A549 treated with Hydrocortisone at 1 μM for 4 hours (cell line): Measurements from ENCODE around the gene RPAP3. TPM values are rescaled to one million over a fixed set of nuclear protein-coding genes. Genes with fewer than 3 reads are reported as not detected.

ENCODE experiments used
- total RNA-seq: library from RNA; stranded (reverse); fragments of 200-300 nt; extraction: Qiagen RNA extraction; gene quantifications from 5 replicates; pipeline ENCODE4 v1.2.3, GENCODE V29; 2022

The RPAP3 gene, protein sequence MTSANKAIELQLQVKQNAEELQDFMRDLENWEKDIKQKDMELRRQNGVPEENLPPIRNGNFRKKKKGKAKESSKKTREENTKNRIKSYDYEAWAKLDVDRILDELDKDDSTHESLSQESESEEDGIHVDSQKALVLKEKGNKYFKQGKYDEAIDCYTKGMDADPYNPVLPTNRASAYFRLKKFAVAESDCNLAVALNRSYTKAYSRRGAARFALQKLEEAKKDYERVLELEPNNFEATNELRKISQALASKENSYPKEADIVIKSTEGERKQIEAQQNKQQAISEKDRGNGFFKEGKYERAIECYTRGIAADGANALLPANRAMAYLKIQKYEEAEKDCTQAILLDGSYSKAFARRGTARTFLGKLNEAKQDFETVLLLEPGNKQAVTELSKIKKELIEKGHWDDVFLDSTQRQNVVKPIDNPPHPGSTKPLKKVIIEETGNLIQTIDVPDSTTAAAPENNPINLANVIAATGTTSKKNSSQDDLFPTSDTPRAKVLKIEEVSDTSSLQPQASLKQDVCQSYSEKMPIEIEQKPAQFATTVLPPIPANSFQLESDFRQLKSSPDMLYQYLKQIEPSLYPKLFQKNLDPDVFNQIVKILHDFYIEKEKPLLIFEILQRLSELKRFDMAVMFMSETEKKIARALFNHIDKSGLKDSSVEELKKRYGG
- 32.1 to 46.3 TPM (median 36.4 TPM) in 5 replicates for total RNA-seq

DNA sequence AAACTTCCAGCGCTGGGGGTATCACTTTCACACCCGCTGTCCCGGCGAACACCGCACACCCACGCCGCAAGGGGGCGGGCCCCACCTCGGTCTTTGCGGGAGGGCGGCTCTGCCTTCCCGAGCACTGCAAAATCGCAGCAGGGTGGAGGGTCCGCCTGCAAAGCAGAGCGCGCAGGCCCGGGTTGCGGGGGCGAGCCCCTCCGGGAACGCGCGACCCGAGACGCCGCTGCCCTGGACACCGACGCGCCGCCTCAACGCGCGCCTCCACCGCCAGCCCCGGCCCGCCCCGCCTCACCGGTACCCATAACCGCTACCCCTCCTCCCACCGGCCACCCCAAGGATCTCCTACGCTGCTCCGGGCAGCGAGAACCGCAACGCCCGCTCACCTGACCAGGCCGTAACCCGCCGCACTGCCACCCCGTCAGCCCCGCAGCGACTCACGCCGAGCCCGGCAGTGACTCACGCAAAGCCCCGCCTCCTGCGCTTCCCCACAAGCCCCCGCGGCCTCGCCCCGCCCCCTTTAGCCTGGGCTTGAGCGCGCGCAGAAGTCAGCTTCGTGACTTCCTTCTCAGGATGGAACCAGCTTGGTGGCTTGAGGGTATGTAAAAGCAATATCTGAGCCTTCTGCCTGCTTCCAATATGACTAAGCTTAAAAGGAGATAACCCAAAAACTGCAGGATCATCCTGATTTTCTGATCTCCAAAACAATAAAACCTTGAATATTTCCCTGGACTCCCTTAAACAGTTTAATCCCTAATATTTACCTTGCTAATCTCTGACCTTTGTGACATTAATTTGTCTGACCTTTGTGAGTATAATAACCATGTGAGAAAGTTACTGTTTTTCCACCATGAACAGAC is at the start of gene RPAP3:
TSS of gene RPAP3 (minus strand) at position 465 of the 860 bp plus-strand sequence. CDS start 3,190 bp downstream, outside the sequence.

DNA sequence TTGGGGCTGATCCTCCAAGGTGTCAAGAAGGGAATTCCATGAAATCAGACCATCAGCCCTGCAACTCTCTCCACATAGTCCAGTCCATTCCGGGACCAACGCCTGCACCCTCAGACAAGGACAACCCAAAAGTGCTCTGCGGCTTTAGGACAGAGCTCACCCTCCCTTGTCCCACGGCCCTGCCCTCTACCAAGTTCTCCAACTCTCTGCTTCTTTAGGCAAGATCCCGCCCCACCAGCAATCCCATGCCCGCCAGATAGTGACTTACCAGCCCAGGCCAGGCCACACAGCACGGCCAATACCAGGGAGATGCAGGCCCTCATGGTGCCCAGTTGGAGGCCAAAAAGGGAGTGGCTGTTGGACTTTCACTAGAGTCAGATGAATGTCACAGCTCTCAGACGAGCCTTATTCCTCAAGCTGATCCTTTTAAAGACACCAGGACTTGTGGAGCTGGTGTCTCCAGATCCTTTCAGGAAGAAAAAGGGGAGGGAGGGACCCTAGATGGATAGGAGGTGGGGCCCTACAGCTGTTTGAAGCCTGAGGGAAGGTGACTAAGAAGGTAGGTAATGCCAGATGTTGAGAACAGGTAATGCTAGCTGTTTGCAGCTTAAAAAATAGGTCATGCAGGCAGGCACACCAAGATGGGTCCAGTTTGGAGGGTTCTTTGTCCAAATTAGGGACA is 19.4 kb upstream of the RPAP3 start, which contains the start of gene ENDOU:
TSS of gene ENDOU (minus strand) at position 400 of the 682 bp plus-strand sequence. CDS start at position 323, 77 bp downstream.

Other genes with a start within 250 kb of the RPAP3 start
- 0.05 TPM in 2 of 5 replicates, not detected in the others for gene ENDOU, start 19.5 kb upstream of the RPAP3 start, total RNA-seq
- 0.45 to 0.62 TPM (median 0.56 TPM) in 5 replicates for gene RAPGEF3, start 52.9 kb upstream of the RPAP3 start, total RNA-seq
- gene SLC48A1, start 67.2 kb upstream of the RPAP3 start, total RNA-seq: 24.3 to 26.9 TPM (median 24.5 TPM) in 5 replicates
- gene HDAC7, start 113.9 kb upstream of the RPAP3 start, total RNA-seq: 58.4 to 68.4 TPM (median 60.0 TPM) in 5 replicates
- 2.5 to 3.4 TPM (median 3.0 TPM) in 5 replicates for gene VDR, start 199.0 kb upstream of the RPAP3 start, total RNA-seq